ENCODE data around the gene IL17C. TPM values are rescaled to one million over a fixed set of nuclear protein-coding genes. Genes with fewer than 3 reads are reported as not detected.

Gene IL17C
- total RNA-seq, 2 donors from 2014 or later = not detected

DNA sequence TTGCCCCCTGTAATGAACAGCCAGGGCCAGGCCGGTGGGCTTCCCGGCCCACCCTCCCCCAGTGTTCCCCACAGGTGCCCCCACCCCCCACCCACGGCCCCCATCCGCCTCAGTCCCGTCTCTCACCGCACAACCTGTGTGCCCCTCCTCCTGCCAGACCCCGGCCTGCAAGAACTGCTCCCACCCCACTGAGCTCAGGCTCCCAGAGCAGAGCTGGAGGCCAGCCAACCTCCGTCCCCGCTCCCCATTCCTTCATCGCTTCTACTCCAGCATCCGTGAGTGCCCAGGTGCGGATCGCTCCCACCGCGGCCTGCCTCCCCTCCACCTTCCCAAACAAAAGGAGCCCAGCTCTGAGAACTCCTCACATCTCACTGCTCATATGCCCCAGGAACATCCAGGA, 20.3 kb downstream of the IL17C start:
- Mint-ChIP-seq H3K4me3 (no peak overlapping the region), H3K27me3 (ENCODE audit: insufficient read depth) (no peaks in the 10 kb centered on the region), H3K36me3 (ENCODE audit: low read depth) (peaks cover 10% of the 10 kb centered on the region), H3K4me1 (peaks cover 6% of the 10 kb centered on the region), H3K27ac (no peak overlapping the region), H3K9me3 (no peaks in the 10 kb centered on the region)
- Histone ChIP-seq H3K4me3 (ENCODE audit: low read length) (no peak overlapping the region), H3K9ac (ENCODE audit: extremely low read depth, low read length, poor library complexity, severe bottlenecking) (no peak overlapping the region), H3K27me3 (ENCODE audit: control insufficient read depth, insufficient read depth, low read length, poor library complexity, severe bottlenecking) (no peaks in the 10 kb centered on the region), H3K27ac (ENCODE audit: low read depth, low read length) (no peak overlapping the region), H3K4me1 (ENCODE audit: control insufficient read depth, insufficient read depth, low read length) (no peaks in the 10 kb centered on the region), H3K9me3 (ENCODE audit: control insufficient read depth, low read length) (no peaks in the 10 kb centered on the region), H3K36me3 (ENCODE audit: control insufficient read depth, insufficient read depth, low read length) (peaks cover 5% of the 10 kb centered on the region)
- DNase-seq = no peak
- TF ChIP-seq, protein P1, sequence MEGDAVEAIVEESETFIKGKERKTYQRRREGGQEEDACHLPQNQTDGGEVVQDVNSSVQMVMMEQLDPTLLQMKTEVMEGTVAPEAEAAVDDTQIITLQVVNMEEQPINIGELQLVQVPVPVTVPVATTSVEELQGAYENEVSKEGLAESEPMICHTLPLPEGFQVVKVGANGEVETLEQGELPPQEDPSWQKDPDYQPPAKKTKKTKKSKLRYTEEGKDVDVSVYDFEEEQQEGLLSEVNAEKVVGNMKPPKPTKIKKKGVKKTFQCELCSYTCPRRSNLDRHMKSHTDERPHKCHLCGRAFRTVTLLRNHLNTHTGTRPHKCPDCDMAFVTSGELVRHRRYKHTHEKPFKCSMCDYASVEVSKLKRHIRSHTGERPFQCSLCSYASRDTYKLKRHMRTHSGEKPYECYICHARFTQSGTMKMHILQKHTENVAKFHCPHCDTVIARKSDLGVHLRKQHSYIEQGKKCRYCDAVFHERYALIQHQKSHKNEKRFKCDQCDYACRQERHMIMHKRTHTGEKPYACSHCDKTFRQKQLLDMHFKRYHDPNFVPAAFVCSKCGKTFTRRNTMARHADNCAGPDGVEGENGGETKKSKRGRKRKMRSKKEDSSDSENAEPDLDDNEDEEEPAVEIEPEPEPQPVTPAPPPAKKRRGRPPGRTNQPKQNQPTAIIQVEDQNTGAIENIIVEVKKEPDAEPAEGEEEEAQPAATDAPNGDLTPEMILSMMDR (conservative IDR thresholded peaks at IDR 0.05) = no peak
- 92 to 100% methylated on average over 3 to 11 of the region's 15 CpGs for WGBS, 2 experiments (ENCODE audit: insufficient coverage in 1 of 2, insufficient read length in 1 of 2)

- 93 to 95% methylated on average over 18 to 25 of the region's 25 CpGs for WGBS, 2 experiments (ENCODE audit: insufficient coverage in 1 of 2, insufficient read length in 1 of 2)
- Mint-ChIP-seq H3K27me3 (ENCODE audit: insufficient read depth) (no peaks in the 10 kb centered on the region), H3K4me1 (peaks cover 6% of the 10 kb centered on the region), H3K36me3 (ENCODE audit: low read depth) (peaks cover 10% of the 10 kb centered on the region), H3K27ac (no peak overlapping the region), H3K9me3 (no peaks in the 10 kb centered on the region), H3K4me3 (no peak overlapping the region)
- no peak for DNase-seq
- Histone ChIP-seq H3K9me3 (ENCODE audit: control insufficient read depth, low read length) (no peaks in the 10 kb centered on the region), H3K9ac (ENCODE audit: extremely low read depth, low read length, poor library complexity, severe bottlenecking) (no peak overlapping the region), H3K36me3 (ENCODE audit: control insufficient read depth, insufficient read depth, low read length) (peaks cover 5% of the 10 kb centered on the region), H3K27me3 (ENCODE audit: control insufficient read depth, insufficient read depth, low read length, poor library complexity, severe bottlenecking) (no peaks in the 10 kb centered on the region), H3K4me3 (ENCODE audit: low read length) (no peak overlapping the region), H3K4me1 (ENCODE audit: control insufficient read depth, insufficient read depth, low read length) (no peaks in the 10 kb centered on the region), H3K27ac (ENCODE audit: low read depth, low read length) (no peak overlapping the region)
- TF ChIP-seq, protein P1 (conservative IDR thresholded peaks at IDR 0.05) = no peak
Measured at GRCh38 chr16:88659160-88659559, 20.8 kb downstream of the IL17C start.

DNA sequence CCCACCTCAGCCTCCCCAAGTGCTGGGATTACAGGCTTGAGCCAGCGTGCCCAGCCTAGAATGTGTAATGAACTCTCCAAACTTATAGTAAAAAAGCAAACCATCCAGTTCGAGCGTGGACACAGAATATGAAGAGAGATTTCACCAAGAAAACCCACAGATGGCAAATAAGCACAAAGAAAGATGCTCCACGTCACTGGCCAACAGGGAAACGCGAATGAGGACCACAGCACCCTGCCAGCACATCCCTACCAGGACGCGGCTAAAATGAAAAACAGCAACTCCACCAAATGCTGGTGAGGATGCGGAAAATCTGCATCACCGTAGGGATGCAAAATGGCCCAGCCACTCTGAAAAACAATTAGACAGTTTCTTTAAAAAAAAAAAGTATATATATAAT, 23.1 kb downstream of the IL17C start:
- Mint-ChIP-seq H3K9me3 (no peaks in the 10 kb centered on the region), H3K4me1 (peaks cover 6% of the 10 kb centered on the region), H3K4me3 (peak overlapping the region; percentile 87), H3K27ac (no peak overlapping the region), H3K27me3 (ENCODE audit: insufficient read depth) (no peaks in the 10 kb centered on the region), H3K36me3 (ENCODE audit: low read depth) (peaks cover 4% of the 10 kb centered on the region)
- Histone ChIP-seq H3K4me3 (ENCODE audit: low read length) (peak overlapping the region; percentile 87), H3K9me3 (ENCODE audit: control insufficient read depth, low read length) (no peaks in the 10 kb centered on the region), H3K27ac (ENCODE audit: low read depth, low read length) (no peak overlapping the region), H3K27me3 (ENCODE audit: control insufficient read depth, insufficient read depth, low read length, poor library complexity, severe bottlenecking) (no peaks in the 10 kb centered on the region), H3K4me1 (ENCODE audit: control insufficient read depth, insufficient read depth, low read length) (no peaks in the 10 kb centered on the region), H3K36me3 (ENCODE audit: control insufficient read depth, insufficient read depth, low read length) (peaks cover 14% of the 10 kb centered on the region), H3K9ac (ENCODE audit: extremely low read depth, low read length, poor library complexity, severe bottlenecking) (no peak overlapping the region)
- DNase-seq = no peak
- WGBS, 2 experiments (ENCODE audit: insufficient coverage in 1 of 2, insufficient read length in 1 of 2) = 85 to 88% methylated on average over 8 to 10 of the region's 10 CpGs
- TF ChIP-seq, protein P1 (conservative IDR thresholded peaks at IDR 0.05) = no peak
